ENCODE data around the gene SH3BP2.

Gene SH3BP2

GRCh38 chr4:2825740-2826139 is 32.9 kb downstream of the SH3BP2 start:
- DNase-seq (ENCODE audit: low spot score in 2 of 2) (no peak), ATAC-seq (replicated peaks; ENCODE audit: extremely low read depth, poor library complexity, severe bottlenecking) (no peak)
- Mint-ChIP-seq H3K36me3 (ENCODE audit: insufficient read depth) (peaks cover 42% of the 10 kb centered on the region), H3K4me3 (no peak overlapping the region), H3K4me1 (peaks cover 39% of the 10 kb centered on the region), H3K27me3 (no peaks in the 10 kb centered on the region), H3K27ac (ENCODE audit: low read depth) (no peak overlapping the region), H3K9me3 (no peaks in the 10 kb centered on the region)

GRCh38 chr4:2827071-2827873 is 34.4 kb downstream of the SH3BP2 start:
- Mint-ChIP-seq H3K9me3 (no peaks in the 10 kb centered on the region), H3K27me3 (no peaks in the 10 kb centered on the region), H3K36me3 (ENCODE audit: insufficient read depth) (peaks cover 42% of the 10 kb centered on the region), H3K4me3 (no peak overlapping the region), H3K4me1 (peaks cover 39% of the 10 kb centered on the region), H3K27ac (ENCODE audit: low read depth) (peak overlapping the region; percentile 61)
- DNase-seq (ENCODE audit: low spot score in 2 of 2) = no peak
- ATAC-seq (replicated peaks; ENCODE audit: extremely low read depth, poor library complexity, severe bottlenecking) = no peak

GRCh38 chr4:2827874-2828751 is 35.2 kb downstream of the SH3BP2 start:
- Mint-ChIP-seq H3K27ac (ENCODE audit: low read depth) (peak overlapping the region; percentile 61), H3K27me3 (no peaks in the 10 kb centered on the region), H3K4me1 (peaks cover 42% of the 10 kb centered on the region), H3K9me3 (no peaks in the 10 kb centered on the region), H3K36me3 (ENCODE audit: insufficient read depth) (peaks cover 39% of the 10 kb centered on the region), H3K4me3 (no peak overlapping the region)
- ATAC-seq (replicated peaks; ENCODE audit: extremely low read depth, poor library complexity, severe bottlenecking) (no peak), DNase-seq (ENCODE audit: low spot score in 2 of 2) (no peak)

- peak overlapping the region; percentile 61 for H3K27ac Mint-ChIP-seq (ENCODE audit: low read depth)
- H3K4me1 Mint-ChIP-seq = peaks cover 40% of the 10 kb centered on the region
- H3K9me3 Mint-ChIP-seq = no peaks in the 10 kb centered on the region
- no peaks in the 10 kb centered on the region for H3K27me3 Mint-ChIP-seq
- no peak for DNase-seq (ENCODE audit: low spot score in 2 of 2)
- H3K36me3 Mint-ChIP-seq (ENCODE audit: insufficient read depth) = peaks cover 36% of the 10 kb centered on the region
- ATAC-seq (replicated peaks; ENCODE audit: extremely low read depth, poor library complexity, severe bottlenecking) = no peak
- H3K4me3 Mint-ChIP-seq = no peak overlapping the region
Observed at GRCh38 chr4:2828758-2829181, 35.9 kb downstream of the SH3BP2 start.

- peaks cover 40% of the 10 kb centered on the region for H3K4me1 Mint-ChIP-seq
- H3K27ac Mint-ChIP-seq (ENCODE audit: low read depth) = no peak overlapping the region
- peaks cover 34% of the 10 kb centered on the region for H3K36me3 Mint-ChIP-seq (ENCODE audit: insufficient read depth)
Observed at GRCh38 chr4:2829321-2829932, 36.5 kb downstream of the SH3BP2 start.

GRCh38 chr4:2829933-2830451 is 37.1 kb downstream of the SH3BP2 start:
- Mint-ChIP-seq H3K27me3 (no peaks in the 10 kb centered on the region), H3K27ac (ENCODE audit: low read depth) (no peak overlapping the region), H3K4me3 (no peak overlapping the region), H3K36me3 (ENCODE audit: insufficient read depth) (peaks cover 31% of the 10 kb centered on the region), H3K4me1 (peaks cover 45% of the 10 kb centered on the region), H3K9me3 (no peaks in the 10 kb centered on the region)
- DNase-seq (ENCODE audit: low spot score in 2 of 2) (no peak), ATAC-seq (replicated peaks; ENCODE audit: extremely low read depth, poor library complexity, severe bottlenecking) (no peak)

More at GRCh38 chr4:2829321-2829932, 36.5 kb downstream of the SH3BP2 start:
- no peak for DNase-seq (ENCODE audit: low spot score in 2 of 2)
- Mint-ChIP-seq H3K9me3 (no peaks in the 10 kb centered on the region), H3K4me3 (no peak overlapping the region), H3K27me3 (no peaks in the 10 kb centered on the region)
- no peak for ATAC-seq (replicated peaks; ENCODE audit: extremely low read depth, poor library complexity, severe bottlenecking)

- H3K9me3 Mint-ChIP-seq = no peaks in the 10 kb centered on the region
- H3K4me3 Mint-ChIP-seq = no peak overlapping the region
- H3K4me1 Mint-ChIP-seq = peaks cover 46% of the 10 kb centered on the region
- H3K27ac Mint-ChIP-seq (ENCODE audit: low read depth) = no peak overlapping the region
- H3K27me3 Mint-ChIP-seq = no peaks in the 10 kb centered on the region
- H3K36me3 Mint-ChIP-seq (ENCODE audit: insufficient read depth) = peaks cover 30% of the 10 kb centered on the region
- DNase-seq (ENCODE audit: low spot score in 2 of 2) (no peak), ATAC-seq (replicated peaks; ENCODE audit: extremely low read depth, poor library complexity, severe bottlenecking) (no peak)
Observed at GRCh38 chr4:2830632-2831610, 38.0 kb downstream of the SH3BP2 start.

GRCh38 chr4:2831611-2832308 is 38.9 kb downstream of the SH3BP2 start:
- Mint-ChIP-seq H3K27ac (ENCODE audit: low read depth) (no peak overlapping the region), H3K9me3 (no peaks in the 10 kb centered on the region), H3K4me1 (peaks cover 46% of the 10 kb centered on the region), H3K27me3 (no peaks in the 10 kb centered on the region), H3K4me3 (no peak overlapping the region), H3K36me3 (ENCODE audit: insufficient read depth) (peaks cover 29% of the 10 kb centered on the region)
- no peak for ATAC-seq (replicated peaks; ENCODE audit: extremely low read depth, poor library complexity, severe bottlenecking)
- DNase-seq (ENCODE audit: low spot score in 2 of 2) = no peak

- no peaks in the 10 kb centered on the region for H3K9me3 Mint-ChIP-seq
- peak overlapping the region; percentile 41 for H3K27ac Mint-ChIP-seq (ENCODE audit: low read depth)
- no peak overlapping the region for H3K4me3 Mint-ChIP-seq
- no peaks in the 10 kb centered on the region for H3K27me3 Mint-ChIP-seq
- ATAC-seq (replicated peaks; ENCODE audit: extremely low read depth, poor library complexity, severe bottlenecking) = no peak
- H3K4me1 Mint-ChIP-seq = peaks cover 50% of the 10 kb centered on the region
- DNase-seq (ENCODE audit: low spot score in 2 of 2) = no peak
- H3K36me3 Mint-ChIP-seq (ENCODE audit: insufficient read depth) = peaks cover 27% of the 10 kb centered on the region
Observed at GRCh38 chr4:2832309-2832980, 39.6 kb downstream of the SH3BP2 start.

- peak overlapping the region; percentile 64 for H3K27ac Mint-ChIP-seq (ENCODE audit: low read depth)
- peaks cover 57% of the 10 kb centered on the region for H3K4me1 Mint-ChIP-seq
- H3K9me3 Mint-ChIP-seq = no peaks in the 10 kb centered on the region
- no peak for ATAC-seq (replicated peaks; ENCODE audit: extremely low read depth, poor library complexity, severe bottlenecking)
- H3K27me3 Mint-ChIP-seq = no peaks in the 10 kb centered on the region
- H3K36me3 Mint-ChIP-seq (ENCODE audit: insufficient read depth) = peaks cover 27% of the 10 kb centered on the region
- no peak overlapping the region for H3K4me3 Mint-ChIP-seq
- DNase-seq (ENCODE audit: low spot score in 2 of 2) = no peak
Observed at GRCh38 chr4:2832981-2833670, 40.2 kb downstream of the SH3BP2 start.
